Progenitor cell of endocrine pancreas (in vitro differentiated cells): ENCODE data around the gene GRAMD4. TPM values are rescaled to one million over a fixed set of nuclear protein-coding genes. Genes with fewer than 3 reads are reported as not detected.
A peak's percentile ranks its signal among the peaks of the same experiment; 100 is the strongest.

ENCODE experiments used
- DNase-seq: peaks from one replicate; pipeline ENCODE4 v3.0.0; 2021; ENCODE audit warnings: low spot score; ENCODE audit not compliant: unreplicated experiment
- H3K27ac Mint-ChIP-seq: 2 replicates; pipeline ENCODE4 v1.8.0; 2021; ENCODE audit warnings: mild to moderate bottlenecking, moderate library complexity, mixed read lengths
- H3K27me3 Mint-ChIP-seq: 2 replicates; pipeline ENCODE4 v1.8.0; 2021; ENCODE audit warnings: mixed read lengths
- H3K36me3 Mint-ChIP-seq: 2 replicates; pipeline ENCODE4 v1.8.0; 2022; ENCODE audit warnings: mixed read lengths; ENCODE audit not compliant: insufficient read depth
- H3K4me1 Mint-ChIP-seq: 2 replicates; pipeline ENCODE4 v1.8.0; 2021; ENCODE audit warnings: low read depth, mixed read lengths
- H3K4me3 Mint-ChIP-seq: 2 replicates; pipeline ENCODE4 v1.8.0; 2021; ENCODE audit warnings: low read depth, mild to moderate bottlenecking, moderate library complexity, mixed read lengths
- H3K9me3 Mint-ChIP-seq: 2 replicates; pipeline ENCODE4 v1.8.0; 2021; ENCODE audit warnings: low read depth, mixed read lengths
- CTCF ChIP-seq: fragments of 200-600 bp; sonication (generic); IDR thresholded peaks from one replicate; pipeline ENCODE4 v1.5.0; 2021; ENCODE audit warnings: antibody characterized with exemption, mild to moderate bottlenecking; ENCODE audit not compliant: unreplicated experiment
- total RNA-seq: library from RNA; stranded (reverse); gene quantifications from 2 replicates; pipeline ENCODE4 v1.2.1, GENCODE V29; 2021

Gene GRAMD4
- total RNA-seq, 1 donor from 2014 or later, result 68.8 TPM

- TF ChIP-seq CTCF, result no peak
- Mint-ChIP-seq H3K4me1 (peaks cover 19% of the 10 kb centered on the region), H3K4me3 (no peak overlapping the region), H3K27ac (peak overlapping the region; percentile 56), H3K9me3 (peaks cover 7% of the 10 kb centered on the region), H3K36me3 (peaks cover 3% of the 10 kb centered on the region), H3K27me3 (no peaks in the 10 kb centered on the region)
- no peak for DNase-seq
Measured at GRCh38 chr22:46649141-46650077, 29.2 kb downstream of the GRAMD4 start.

- Mint-ChIP-seq H3K27ac (no peak overlapping the region), H3K9me3 (peaks cover 7% of the 10 kb centered on the region), H3K4me1 (peaks cover 19% of the 10 kb centered on the region), H3K27me3 (no peaks in the 10 kb centered on the region), H3K4me3 (no peak overlapping the region), H3K36me3 (peaks cover 3% of the 10 kb centered on the region)
- no peak for DNase-seq
- no peak for TF ChIP-seq CTCF
Measured at GRCh38 chr22:46650078-46650810, 30.1 kb downstream of the GRAMD4 start.

GRCh38 chr22:46651316-46651715, 31.1 kb downstream of the GRAMD4 start:
- Mint-ChIP-seq H3K9me3 (peaks cover 7% of the 10 kb centered on the region), H3K4me3 (no peak overlapping the region), H3K27ac (peak overlapping the region; percentile 92), H3K36me3 (peaks cover 3% of the 10 kb centered on the region), H3K4me1 (peaks cover 19% of the 10 kb centered on the region), H3K27me3 (no peaks in the 10 kb centered on the region)
- no peak for TF ChIP-seq CTCF
- no peak for DNase-seq

- H3K4me3 Mint-ChIP-seq, result no peak overlapping the region
Measured at GRCh38 chr22:46652081-46652846, 32.1 kb downstream of the GRAMD4 start.

More at GRCh38 chr22:46652081-46652846, 32.1 kb downstream of the GRAMD4 start:
- H3K4me1 Mint-ChIP-seq, result peaks cover 21% of the 10 kb centered on the region
- no peaks in the 10 kb centered on the region for H3K36me3 Mint-ChIP-seq
- peak overlapping the region; percentile 93 for H3K27ac Mint-ChIP-seq
- H3K9me3 Mint-ChIP-seq, result peaks cover 4% of the 10 kb centered on the region
- DNase-seq, result no peak
- no peak for TF ChIP-seq CTCF
- no peaks in the 10 kb centered on the region for H3K27me3 Mint-ChIP-seq
